NCI-H460 (cell line): ENCODE results near the gene SPTBN4. TPM values are rescaled to one million over a fixed set of nuclear protein-coding genes. Genes with fewer than 3 reads are reported as not detected.
"Not testable (repeated sequence)": the region's sequence is repeated elsewhere in the genome, so short reads cannot be mapped to it uniquely, and the experiment has no call there.

ENCODE experiments used
- DNase-seq: peaks from one replicate; pipeline ENCODE4 v3.0.0-alpha.2; 2016; ENCODE audit warnings: low read depth; ENCODE audit errors: extremely low read depth
- total RNA-seq: library from RNA; depleted of rRNA; stranded (reverse); fragments of >200 nt; shearing (Covaris generic); gene quantifications from 2 replicates; pipeline ENCODE4 v1.2.3, GENCODE V29; 2014

SPTBN4 gene
- total RNA-seq, 1 experiment from 2014 or later: 0.82 TPM

DNA sequence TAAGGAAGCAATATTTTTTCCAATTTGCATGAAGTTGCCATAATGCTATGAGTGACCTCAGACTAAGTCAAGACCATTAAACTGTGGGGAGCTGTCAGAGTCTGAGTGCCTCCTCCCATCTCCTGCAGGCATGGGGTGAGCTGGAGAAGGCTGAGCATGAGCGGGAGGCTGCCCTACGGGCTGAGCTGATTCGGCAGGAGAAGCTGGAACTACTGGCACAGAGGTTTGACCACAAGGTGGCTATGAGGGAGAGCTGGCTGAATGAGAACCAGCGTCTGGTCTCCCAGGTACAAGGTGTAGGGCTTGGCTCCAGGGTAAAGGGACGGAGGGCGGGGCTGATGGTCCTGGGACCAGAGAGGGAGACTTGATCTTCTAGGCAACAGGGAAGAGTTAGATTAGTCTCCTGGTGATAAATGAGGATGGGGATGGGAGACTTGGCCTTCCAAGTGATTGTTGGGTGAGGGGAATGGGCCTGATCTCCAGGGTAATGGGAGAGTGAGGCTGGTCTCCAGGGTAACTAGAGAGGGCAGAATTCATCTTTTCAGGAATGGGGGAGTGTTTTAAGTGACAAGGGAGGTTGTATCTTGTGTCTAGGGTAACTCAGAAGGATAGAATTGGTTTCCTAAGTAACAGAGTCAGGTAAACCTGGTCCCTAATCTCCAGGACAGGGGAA is 36.0 kb downstream of the SPTBN4 start:
- no peak for DNase-seq

DNA sequence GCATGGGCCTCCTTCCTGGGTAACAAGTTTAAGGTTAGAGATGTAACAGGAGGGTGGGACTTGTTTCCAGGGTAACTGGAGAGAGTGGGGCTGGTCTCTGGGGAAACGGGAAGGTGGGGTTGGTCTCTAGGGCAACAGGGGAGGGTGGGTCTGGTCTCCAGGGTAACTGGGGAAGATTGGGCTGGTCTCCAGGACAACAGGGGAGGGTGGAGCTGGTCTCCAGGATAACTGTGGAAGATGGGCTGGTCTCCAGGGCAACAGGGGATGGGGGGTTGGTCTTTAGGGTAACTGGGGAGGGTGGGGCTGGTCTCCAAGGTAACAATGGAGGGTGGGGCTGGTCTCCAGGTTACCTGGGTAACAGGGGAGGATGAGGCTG is 36.5 kb downstream of the SPTBN4 start:
- no peak for DNase-seq

DNA sequence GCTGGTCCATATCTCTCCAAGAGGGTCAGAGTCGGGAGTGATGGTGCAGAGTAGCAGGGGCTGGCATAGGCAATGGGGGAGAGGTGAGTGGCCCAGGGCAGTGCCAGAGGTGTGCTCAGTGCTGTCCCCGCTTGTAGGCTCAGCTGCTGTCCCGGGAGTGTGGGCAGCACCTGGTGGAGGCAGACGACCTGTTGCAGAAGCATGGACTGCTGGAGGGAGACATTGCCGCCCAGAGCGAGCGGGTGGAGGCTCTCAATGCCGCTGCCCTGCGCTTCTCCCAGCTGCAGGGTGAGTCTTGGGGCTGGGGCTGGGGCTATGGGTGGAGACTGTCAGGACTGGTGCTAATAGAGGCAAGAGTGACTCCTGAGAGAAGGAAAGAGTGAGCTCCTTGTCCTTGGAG is 39.3 kb downstream of the SPTBN4 start:
- no peak for DNase-seq

DNA sequence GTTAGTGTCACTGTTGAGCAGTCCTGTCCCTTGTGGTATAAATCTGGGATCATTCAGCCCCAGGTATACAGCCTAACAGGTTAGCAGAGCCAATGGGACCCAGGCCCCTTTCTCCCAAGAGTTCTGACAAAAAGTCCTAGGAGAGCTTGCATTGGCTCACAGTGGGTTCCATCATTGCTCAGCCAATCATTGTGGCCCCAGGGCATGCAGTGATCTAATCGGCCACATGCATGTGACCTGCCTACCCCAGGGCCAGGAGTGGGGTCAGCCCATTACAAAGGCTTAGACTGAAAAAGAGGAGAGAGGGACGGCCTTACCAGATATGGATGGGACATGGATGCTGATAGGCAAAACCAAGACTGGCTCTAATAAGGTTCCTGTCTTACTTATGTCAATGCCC is 41.1 kb downstream of the SPTBN4 start:
- no peak for DNase-seq

DNA sequence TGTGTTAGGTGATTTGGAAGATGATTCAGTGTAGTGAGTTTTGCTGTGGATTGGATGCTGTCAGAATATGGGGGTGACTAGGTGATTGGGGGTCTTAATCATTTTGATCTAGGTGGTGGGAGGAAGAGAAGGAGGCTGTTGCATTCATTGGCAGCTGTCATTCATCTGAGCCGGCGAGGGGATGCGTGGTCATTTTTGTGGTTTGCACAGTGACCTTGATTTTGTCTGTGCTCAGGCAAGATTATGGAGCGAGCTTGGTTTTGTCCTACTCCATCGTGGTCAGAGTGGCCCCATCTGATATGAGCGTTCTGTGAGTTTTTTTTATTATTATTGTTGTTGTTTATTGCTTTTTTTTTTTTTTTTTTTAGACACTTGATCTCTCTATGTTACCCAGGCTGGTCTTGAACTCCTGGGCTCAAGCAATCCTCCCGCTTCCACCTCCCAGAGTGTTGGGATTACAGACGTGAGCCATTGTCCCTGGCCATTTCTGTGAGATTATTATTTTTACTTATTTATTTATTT is 42.0 kb downstream of the SPTBN4 start:
- DNase-seq: no peak

DNA sequence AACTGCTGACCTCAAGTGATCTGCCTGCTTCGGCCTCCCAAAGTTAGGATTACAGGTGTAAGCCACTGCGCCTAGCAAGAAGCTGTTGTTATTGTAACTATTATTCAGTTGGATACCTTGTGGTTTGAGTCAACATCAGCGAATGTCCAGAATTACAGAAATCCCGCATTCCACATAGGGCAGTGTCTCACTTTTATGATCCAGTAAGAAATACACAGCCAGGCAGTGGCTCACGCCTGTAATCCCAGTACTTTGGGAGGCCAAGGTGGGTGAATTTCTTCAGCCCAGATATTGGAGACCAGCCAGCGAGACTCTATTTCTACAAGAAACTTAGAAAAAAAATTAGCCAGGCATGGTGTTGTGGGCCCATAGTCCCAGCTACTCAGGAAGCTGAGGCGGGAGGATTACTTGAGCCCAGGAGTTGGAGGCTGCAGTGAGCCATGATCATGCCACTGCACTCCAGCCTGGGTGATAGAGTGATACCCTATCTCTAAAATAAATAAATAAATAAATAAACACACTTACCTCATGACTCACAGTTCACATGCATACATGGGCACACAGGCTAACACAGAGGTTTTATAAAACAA is 43.8 kb downstream of the SPTBN4 start:
- no peak for DNase-seq

DNA sequence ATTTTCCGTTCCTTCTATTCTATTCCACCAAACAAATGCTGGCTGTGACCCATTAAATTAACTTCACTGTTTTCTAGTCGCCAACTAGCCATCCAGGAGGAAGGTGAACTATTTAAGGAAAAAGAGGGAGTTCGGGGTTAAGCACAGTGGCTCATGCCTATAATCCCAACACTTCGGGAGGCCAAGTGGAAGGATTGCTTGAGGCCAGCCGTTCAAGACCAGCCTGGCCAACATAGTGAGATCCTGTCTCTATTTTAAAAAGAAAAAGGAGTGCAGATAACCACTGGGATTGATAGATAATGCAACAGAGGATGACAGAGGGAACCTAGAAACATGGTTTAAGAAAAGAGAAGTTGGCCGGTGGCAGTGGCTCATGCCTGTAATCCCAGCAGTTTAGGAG is 44.7 kb downstream of the SPTBN4 start:
- no peak for DNase-seq

DNA sequence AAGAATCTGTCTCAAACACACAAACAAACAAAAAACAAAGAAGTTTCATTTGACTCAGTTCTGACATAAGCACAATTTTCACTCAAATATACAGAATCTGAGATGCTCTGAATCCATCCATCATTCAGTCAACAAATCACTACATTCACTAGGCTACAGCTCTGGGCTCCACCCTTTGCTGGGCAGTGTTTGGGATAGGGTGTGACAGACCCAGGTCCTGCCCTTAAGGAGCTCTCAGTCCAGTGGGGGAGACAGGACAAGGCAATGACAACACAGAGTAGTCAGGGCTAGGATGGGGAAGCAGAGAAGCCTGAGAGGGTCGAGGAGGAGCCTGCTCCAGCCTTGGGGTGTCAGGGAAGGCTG is 45.3 kb downstream of the SPTBN4 start:
- DNase-seq: no peak

DNA sequence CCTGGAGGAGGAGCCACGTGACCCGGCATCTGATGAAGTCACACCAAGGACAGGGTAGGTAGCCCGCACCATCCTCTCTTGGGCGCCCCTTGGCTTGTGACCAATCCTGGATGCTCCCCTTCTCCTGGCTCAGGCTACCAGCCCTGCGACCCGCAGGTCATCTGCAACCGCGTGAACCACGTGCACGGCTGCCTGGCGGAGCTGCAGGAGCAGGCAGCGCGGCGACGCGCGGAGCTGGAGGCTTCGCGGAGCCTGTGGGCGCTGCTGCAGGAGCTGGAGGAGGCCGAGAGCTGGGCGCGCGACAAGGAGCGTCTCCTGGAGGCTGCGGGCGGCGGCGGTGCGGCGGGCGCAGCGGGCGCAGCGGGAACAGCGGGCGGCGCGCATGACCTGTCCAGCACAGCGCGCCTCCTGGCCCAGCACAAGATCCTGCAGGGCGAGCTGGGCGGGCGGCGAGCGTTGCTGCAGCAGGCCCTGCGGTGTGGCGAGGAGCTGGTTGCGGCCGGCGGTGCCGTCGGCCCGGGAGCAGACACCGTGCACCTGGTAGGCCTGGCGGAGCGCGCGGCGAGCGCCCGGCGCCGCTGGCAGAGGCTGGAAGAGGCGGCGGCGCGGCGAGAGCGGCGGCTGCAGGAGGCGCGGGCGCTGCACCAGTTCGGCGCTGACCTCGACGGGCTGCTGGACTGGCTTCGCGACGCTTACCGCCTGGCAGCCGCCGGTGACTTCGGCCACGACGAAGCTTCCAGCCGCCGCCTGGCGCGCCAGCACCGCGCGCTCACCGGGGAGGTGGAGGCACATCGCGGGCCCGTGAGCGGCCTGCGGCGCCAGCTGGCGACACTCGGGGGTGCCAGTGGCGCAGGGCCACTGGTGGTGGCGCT is 45.9 kb downstream of the SPTBN4 start:
- DNase-seq: no peak

DNA sequence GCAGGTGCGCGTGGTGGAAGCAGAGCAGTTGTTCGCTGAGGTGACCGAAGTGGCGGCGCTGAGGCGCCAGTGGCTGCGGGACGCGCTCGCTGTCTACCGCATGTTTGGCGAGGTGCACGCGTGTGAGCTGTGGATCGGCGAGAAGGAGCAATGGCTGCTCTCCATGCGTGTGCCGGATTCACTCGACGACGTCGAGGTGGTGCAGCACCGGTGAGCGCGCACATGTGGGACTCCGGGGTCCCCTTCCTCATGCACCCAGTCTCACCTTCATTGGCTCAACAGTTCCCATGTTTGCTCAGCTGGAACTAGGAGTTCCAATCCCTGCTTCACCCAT is 46.5 kb downstream of the SPTBN4 start:
- DNase-seq: no peak

DNA sequence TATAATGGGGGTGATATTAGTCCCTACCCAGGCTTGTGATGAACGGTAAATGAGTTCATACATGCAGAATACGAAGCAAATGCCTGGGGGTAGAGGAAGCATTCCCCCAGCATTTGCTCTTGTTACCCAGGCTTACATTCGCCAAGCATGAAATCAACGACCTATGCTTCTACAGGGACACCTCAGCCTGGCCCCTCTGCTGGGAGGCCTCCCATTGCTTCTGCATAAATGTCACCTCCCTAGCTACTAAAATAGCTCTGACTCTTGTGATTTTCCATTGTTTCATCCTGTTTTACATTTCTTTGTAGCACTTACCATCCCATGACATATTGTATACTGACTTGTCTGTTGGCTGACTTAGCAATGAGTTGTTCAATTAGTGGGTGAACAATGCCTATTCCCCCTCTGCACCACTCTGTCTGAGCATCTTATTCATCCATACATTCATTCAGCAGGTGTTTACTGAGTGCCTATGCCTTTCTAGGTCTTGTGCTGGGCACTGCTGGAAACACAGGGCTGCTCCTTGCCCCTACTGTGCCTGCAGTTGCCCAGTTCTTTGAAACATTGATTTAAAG is 47.0 kb downstream of the SPTBN4 start:
- no peak for DNase-seq

DNA sequence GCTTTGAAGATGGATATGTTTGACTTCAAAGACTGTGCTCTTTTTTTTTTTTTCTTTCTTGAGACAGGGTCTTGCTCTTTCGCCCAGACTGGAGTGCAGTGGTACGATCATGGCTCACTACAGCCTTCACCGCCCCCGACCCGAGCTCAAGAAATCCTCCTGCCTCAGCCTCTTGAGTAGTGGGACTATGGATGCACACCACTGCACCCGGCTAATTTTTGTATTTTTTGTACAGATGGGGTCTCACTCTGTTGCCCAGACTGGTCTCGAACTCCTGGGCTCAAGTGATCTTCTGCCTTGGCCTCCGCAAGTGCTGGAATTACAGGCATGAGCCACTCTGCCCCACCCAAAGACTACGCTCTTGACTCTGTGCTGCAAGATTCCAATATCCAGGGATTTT is 50.4 kb downstream of the SPTBN4 start:
- no peak for DNase-seq

DNA sequence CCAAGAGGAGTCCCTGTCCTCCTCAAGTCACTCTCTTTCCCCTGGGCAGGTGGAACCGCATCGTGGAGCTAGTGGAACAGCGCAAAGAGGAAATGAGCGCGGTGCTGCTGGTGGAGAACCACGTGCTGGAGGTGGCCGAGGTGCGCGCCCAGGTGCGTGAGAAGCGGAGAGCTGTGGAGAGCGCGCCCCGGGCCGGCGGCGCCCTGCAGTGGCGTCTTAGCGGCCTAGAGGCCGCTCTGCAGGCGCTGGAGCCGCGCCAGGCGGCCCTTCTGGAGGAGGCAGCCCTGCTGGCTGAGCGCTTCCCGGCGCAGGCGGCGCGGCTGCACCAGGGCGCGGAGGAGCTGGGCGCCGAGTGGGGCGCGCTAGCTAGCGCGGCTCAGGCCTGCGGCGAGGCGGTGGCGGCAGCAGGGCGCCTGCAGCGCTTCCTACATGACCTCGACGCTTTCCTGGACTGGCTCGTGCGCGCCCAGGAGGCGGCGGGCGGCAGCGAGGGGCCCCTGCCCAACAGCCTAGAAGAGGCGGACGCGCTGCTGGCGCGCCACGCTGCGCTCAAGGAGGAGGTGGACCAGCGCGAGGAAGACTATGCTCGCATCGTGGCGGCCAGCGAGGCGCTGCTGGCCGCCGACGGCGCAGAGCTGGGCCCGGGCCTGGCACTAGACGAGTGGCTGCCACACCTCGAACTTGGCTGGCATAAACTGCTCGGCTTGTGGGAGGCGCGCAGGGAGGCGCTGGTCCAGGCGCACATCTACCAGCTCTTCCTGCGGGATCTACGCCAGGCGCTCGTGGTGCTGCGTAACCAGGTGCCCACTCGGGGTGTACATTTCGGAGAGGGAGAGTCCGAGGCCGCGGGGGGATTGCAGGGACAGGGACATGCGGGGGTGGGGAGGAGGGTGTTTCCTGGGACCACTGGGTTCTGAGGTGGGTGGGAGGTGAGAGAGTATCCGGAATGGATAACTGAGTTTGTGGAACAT is 52.8 kb downstream of the SPTBN4 start:
- DNase-seq: peak; percentile 66

DNA sequence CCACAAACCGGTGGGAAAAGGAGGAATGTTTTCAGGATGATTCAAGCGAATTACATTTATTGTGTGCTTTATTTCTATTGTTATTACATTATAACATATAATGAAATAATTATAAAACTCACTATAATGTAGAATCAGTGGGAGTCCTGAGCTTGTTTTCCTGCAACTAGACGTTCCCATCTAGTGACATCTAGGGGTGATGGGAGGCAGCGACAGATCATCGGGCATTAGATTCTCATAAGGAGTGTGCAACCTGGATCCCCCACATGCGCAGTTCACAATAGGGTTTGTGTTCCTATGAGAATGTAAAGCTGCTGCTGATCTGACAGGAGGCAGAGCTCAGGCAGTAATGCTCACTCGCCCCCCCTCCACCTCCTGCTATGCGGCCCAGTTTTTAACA is 54.5 kb downstream of the SPTBN4 start:
- DNase-seq: peak; percentile 38

DNA sequence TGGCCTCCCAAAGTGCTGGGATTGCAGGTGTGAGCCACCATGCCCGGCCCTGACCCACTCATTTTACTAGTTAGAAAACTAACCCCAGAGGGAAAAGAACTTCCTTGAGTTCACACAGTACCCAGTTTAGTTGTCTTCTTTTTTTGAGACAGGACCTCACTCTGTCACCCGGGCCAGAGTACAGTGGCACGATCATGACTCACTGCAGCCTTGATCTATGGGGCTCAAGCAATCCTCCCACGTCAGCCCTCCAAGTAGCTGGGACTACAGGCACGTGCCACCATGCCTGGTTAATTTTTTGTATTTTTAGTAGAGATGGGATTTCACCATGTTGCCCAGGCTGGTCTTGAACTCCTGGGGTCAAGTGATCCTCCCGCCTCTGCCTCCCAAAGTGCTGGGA is 55.1 kb downstream of the SPTBN4 start:
- DNase-seq: not testable (repeated sequence)

DNA sequence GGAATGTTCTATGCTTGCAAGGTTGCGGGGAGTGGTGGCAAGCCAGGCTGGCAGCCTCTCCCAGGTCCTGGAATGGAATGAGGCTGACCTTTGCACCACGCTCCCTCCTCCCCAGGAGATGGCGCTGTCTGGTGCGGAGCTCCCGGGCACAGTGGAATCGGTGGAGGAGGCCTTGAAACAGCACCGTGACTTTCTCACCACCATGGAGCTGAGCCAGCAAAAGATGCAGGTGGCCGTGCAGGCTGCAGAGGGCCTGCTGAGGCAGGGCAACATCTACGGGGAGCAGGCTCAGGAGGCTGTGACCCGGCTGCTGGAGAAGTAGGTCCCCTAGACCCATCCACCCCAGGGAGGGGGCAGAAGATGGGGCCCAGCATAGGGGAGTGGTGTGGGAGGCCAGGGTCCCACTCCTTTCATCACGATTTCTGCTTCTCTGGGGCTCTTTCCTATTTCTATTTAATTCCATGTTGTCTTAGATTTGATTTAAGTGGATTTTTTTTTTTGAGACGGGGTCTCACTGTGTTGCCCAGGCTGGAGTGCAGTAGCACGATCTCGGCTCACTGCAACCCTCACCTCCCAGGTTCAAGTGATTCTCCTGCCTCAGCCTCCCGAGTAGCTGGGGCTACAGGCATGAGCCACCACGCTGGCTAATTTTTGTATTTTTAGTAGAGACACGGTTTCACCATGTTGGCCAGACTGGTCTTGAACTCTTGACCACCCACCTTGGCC is 56.7 kb downstream of the SPTBN4 start:
- peak; percentile 68 for DNase-seq

DNA sequence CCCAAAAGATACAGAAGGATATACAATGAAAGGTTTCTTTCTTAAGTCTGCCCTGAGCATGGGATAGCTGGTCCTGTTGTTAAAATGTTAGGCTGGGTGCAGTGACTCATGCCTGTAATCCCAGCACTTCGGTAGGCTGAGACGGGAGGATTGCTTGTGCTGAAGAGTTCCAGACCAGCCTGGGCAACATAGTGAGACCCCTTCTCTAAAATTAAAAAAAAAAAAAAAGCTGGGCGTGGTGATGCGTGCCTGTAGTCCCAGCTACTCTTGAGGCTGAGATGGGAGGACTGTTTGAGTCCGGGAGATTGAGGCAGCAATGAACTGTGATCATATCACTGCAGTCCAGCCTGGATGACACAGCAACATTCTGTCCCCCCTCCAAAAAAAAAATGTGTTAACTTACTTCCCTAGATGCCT is 57.3 kb downstream of the SPTBN4 start:
- no peak for DNase-seq

DNA sequence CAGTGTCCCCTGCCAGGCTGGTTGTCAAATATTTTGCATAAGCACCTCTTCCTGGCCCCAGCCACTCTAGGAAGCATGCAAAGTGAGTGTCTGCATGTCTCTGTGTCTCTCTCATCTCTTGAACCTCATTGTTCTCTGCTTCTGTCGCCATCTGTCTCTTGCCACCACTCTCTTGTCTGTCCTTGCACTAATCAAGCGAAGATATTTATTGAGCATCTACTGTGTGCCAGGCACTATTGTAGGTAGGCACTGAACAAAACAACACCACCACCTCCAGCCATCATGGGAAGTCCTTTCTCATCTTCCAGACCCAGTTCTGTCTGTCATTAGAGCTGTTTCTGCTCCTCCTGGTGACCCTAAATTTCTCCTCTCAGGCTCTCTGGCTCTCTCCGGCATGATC is 57.9 kb downstream of the SPTBN4 start:
- DNase-seq: no peak

DNA sequence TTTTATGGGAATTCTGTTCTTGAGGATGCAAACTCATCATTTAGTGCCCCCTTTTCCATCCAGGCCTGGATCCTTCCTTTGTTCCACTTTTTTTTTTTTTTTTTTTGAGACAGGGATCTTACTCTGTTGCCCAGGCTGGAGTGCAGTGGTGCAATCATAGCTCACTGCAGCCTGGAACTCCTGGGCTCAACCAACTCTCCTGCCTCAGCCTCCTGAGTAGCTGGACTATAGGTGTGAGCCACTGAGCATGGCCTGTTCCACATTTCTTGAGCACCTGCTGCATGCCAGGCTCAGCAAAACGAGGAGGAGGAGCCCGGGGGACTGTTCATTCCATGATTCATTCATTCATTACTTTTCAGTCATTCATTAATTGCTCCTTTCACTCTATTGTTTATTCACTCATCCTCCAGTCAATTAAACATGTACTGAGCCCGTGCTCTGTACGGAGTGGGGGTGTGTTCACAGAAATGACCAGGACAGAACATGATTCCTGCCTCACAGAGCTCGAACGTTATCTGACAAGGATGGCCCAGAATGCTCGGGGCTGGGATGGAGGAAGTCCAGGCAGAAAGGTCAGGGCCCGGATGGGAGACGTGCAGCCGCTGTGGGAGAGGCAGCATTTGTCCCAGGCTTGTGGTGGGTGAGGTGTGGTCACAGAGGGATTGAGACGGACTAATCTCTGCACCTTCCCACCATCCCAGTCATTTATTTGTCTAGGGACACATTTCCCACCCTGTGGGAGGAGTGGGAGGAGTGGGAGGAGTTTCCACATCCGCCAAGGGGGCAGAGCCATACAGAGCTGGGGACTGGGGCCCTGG is 58.6 kb downstream of the SPTBN4 start:
- no peak for DNase-seq
